Measurements from ENCODE around the gene VAMP8.

VAMP8 gene

GRCh38 chr2:85577386-85578242, at the start of gene VAMP8:
Gene VAMP8, plus strand, starts transcription at chr2:85577586. Its CDS starts 61 bp downstream, at chr2:85577647.
- no peak for DNase-seq (ENCODE audit: low read depth, low spot score)
- peak within 1 kb of the TSS; percentile 56 for H3K9ac ChIP-seq (ENCODE audit: insufficient read length, low read depth)

DNA sequence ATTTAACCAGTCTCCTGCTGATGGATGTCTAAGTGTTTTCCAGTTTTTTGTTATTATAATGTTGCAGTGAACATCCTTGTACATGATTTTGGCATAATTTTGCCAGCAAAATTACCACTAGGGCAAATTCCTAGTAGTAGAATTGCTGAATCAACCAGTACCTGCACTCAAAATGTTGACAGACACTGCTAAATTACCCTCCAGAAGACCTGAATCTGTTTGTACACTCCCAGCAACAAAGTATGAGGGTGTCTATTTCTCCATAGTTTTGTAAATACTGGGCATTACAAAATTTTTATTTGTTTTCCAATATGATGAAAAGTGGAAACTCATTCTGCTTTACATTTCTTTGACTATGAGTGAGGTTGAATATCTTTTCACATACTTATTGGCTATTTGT, 49.6 kb upstream of the VAMP8 start:
- Histone ChIP-seq H3K4me3 (ENCODE audit: insufficient read length, low read depth) (no peak overlapping the region), H3K36me3 (ENCODE audit: insufficient read depth, insufficient read length, low read length) (no peaks in the 10 kb centered on the region)
- TF ChIP-seq ZNF274 (IDR thresholded peaks at IDR 0.05; ENCODE audit: low read depth, low read length), result no peak
- TF ChIP-seq YY1 (IDR thresholded peaks at IDR 0.05; ENCODE audit: insufficient read depth, insufficient read length), result no peak
- no peak for TF ChIP-seq SUZ12 (IDR thresholded peaks at IDR 0.05; ENCODE audit: extremely low read depth, insufficient read depth, insufficient read length)

More at GRCh38 chr2:85577386-85578242, at the start of gene VAMP8:
- H3K4me1 ChIP-seq (ENCODE audit: insufficient read depth, insufficient read length), result no peaks in the 10 kb centered on the region
- H3K4me3 ChIP-seq (ENCODE audit: insufficient read length, low read depth), result peak within 1 kb of the TSS; percentile 21
- peaks cover 28% of the 10 kb centered on the region for H3K27me3 ChIP-seq (ENCODE audit: insufficient read depth, insufficient read length)
- no peaks in the 10 kb centered on the region for H3K36me3 ChIP-seq (ENCODE audit: insufficient read depth, insufficient read length, low read length)
- no peaks in the 10 kb centered on the region for H3K9me3 ChIP-seq (ENCODE audit: insufficient read depth, low read length)
- no peak for TF ChIP-seq SUZ12 (IDR thresholded peaks at IDR 0.05; ENCODE audit: extremely low read depth, insufficient read depth, insufficient read length)
- TF ChIP-seq ZNF274 (IDR thresholded peaks at IDR 0.05; ENCODE audit: low read depth, low read length), result no peak
- TF ChIP-seq YY1 (IDR thresholded peaks at IDR 0.05; ENCODE audit: insufficient read depth, insufficient read length), result no peak

DNA sequence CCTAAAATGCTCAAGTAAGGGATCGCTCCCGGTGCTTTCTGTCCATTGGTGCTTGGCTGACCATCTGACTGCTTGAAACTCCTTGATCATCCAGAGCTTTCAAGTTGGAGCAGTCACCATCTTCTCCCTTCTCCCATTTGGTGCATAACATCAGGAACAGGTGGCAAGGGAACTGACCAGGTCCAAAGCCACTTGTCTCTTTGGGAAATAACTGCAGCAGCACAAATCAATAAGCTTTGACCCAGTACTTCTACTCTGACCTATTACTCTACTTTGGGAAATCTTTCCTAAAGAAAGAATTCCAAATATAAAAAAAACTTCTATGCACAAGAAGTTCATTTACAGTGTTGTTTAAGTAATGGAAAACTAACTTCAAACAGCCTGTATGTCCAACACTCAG, 49.0 kb upstream of the VAMP8 start:
- no peak for DNase-seq (ENCODE audit: low read depth, low spot score)
- Histone ChIP-seq H3K4me1 (ENCODE audit: insufficient read depth, insufficient read length) (peaks cover 2% of the 10 kb centered on the region), H3K9ac (ENCODE audit: insufficient read length, low read depth) (no peak overlapping the region), H3K9me3 (ENCODE audit: insufficient read depth, low read length) (no peaks in the 10 kb centered on the region), H3K4me3 (ENCODE audit: insufficient read length, low read depth) (no peak overlapping the region), H3K36me3 (ENCODE audit: insufficient read depth, insufficient read length, low read length) (no peaks in the 10 kb centered on the region), H3K27me3 (ENCODE audit: insufficient read depth, insufficient read length) (no peaks in the 10 kb centered on the region)
- TF ChIP-seq SUZ12 (IDR thresholded peaks at IDR 0.05; ENCODE audit: extremely low read depth, insufficient read depth, insufficient read length) (no peak), ZNF274 (IDR thresholded peaks at IDR 0.05; ENCODE audit: low read depth, low read length) (no peak), YY1 (IDR thresholded peaks at IDR 0.05; ENCODE audit: insufficient read depth, insufficient read length) (no peak)

More for the DNA sequence above, 49.6 kb upstream of the VAMP8 start:
- Histone ChIP-seq H3K27me3 (ENCODE audit: insufficient read depth, insufficient read length) (no peaks in the 10 kb centered on the region), H3K9ac (ENCODE audit: insufficient read length, low read depth) (no peak overlapping the region), H3K9me3 (ENCODE audit: insufficient read depth, low read length) (no peaks in the 10 kb centered on the region), H3K4me1 (ENCODE audit: insufficient read depth, insufficient read length) (peaks cover 4% of the 10 kb centered on the region)
- DNase-seq (ENCODE audit: low read depth, low spot score), result no peak

DNA sequence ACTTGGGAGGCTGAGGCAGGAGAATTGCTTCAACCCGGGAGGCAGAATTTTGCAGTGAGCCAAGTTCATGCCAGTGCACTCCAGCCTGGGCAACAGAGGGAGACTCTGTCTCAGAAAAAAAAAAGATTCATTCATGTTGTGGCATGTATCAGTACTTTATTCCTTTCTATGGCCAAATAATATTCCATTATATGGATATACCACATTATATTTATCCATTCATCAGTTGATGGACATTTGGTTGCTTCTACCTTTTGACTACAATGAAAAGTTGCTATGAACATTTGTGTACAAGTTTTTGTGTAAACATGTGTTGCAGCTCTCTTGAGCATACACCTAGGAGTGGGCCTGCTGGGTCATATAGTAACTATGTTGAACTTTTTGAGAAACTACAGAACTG, 47.6 kb upstream of the VAMP8 start:
- no peaks in the 10 kb centered on the region for H3K9me3 ChIP-seq (ENCODE audit: insufficient read depth, low read length)

DNA sequence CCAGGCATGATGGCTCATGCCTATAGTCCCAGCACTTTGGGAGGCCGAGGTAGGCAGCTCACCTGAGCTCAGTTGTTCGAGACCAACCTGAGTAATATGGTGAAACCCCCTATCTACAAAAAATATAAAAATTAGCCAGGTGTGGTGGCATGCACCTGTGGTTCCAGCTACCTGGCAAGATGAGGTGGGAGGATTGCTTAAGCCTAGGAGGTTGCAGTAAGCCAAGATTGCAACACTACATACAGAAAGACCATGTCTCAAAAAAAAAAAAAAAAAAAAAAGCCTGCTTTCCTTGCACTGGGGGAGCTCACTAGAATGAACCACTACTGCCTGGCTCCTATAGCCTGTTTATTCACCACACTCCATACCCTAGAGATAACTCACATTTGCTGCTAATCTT, 45.8 kb upstream of the VAMP8 start:
- Histone ChIP-seq H3K27me3 (ENCODE audit: insufficient read depth, insufficient read length) (no peaks in the 10 kb centered on the region), H3K36me3 (ENCODE audit: insufficient read depth, insufficient read length, low read length) (no peaks in the 10 kb centered on the region), H3K4me3 (ENCODE audit: insufficient read length, low read depth) (no peak overlapping the region), H3K9ac (ENCODE audit: insufficient read length, low read depth) (no peak overlapping the region), H3K4me1 (ENCODE audit: insufficient read depth, insufficient read length) (no peaks in the 10 kb centered on the region), H3K9me3 (ENCODE audit: insufficient read depth, low read length) (no peaks in the 10 kb centered on the region)
- TF ChIP-seq ZNF274 (IDR thresholded peaks at IDR 0.05; ENCODE audit: low read depth, low read length) (no peak), YY1 (IDR thresholded peaks at IDR 0.05; ENCODE audit: insufficient read depth, insufficient read length) (no peak), SUZ12 (IDR thresholded peaks at IDR 0.05; ENCODE audit: extremely low read depth, insufficient read depth, insufficient read length) (no peak)
- DNase-seq (ENCODE audit: low read depth, low spot score), result no peak

More for the DNA sequence above, 47.6 kb upstream of the VAMP8 start:
- TF ChIP-seq YY1 (IDR thresholded peaks at IDR 0.05; ENCODE audit: insufficient read depth, insufficient read length), result no peak
- TF ChIP-seq ZNF274 (IDR thresholded peaks at IDR 0.05; ENCODE audit: low read depth, low read length), result no peak
- no peak for TF ChIP-seq SUZ12 (IDR thresholded peaks at IDR 0.05; ENCODE audit: extremely low read depth, insufficient read depth, insufficient read length)
- H3K4me1 ChIP-seq (ENCODE audit: insufficient read depth, insufficient read length), result no peaks in the 10 kb centered on the region
- no peaks in the 10 kb centered on the region for H3K27me3 ChIP-seq (ENCODE audit: insufficient read depth, insufficient read length)
- H3K36me3 ChIP-seq (ENCODE audit: insufficient read depth, insufficient read length, low read length), result no peaks in the 10 kb centered on the region
- DNase-seq (ENCODE audit: low read depth, low spot score), result no peak
- H3K4me3 ChIP-seq (ENCODE audit: insufficient read length, low read depth), result no peak overlapping the region
- no peak overlapping the region for H3K9ac ChIP-seq (ENCODE audit: insufficient read length, low read depth)

- no peak overlapping the region for H3K4me3 ChIP-seq (ENCODE audit: insufficient read length, low read depth)
- no peaks in the 10 kb centered on the region for H3K27me3 ChIP-seq (ENCODE audit: insufficient read depth, insufficient read length)
- no peaks in the 10 kb centered on the region for H3K36me3 ChIP-seq (ENCODE audit: insufficient read depth, insufficient read length, low read length)
- no peaks in the 10 kb centered on the region for H3K9me3 ChIP-seq (ENCODE audit: insufficient read depth, low read length)
- TF ChIP-seq SUZ12 (IDR thresholded peaks at IDR 0.05; ENCODE audit: extremely low read depth, insufficient read depth, insufficient read length) (no peak), ZNF274 (IDR thresholded peaks at IDR 0.05; ENCODE audit: low read depth, low read length) (no peak), YY1 (IDR thresholded peaks at IDR 0.05; ENCODE audit: insufficient read depth, insufficient read length) (no peak)
- H3K4me1 ChIP-seq (ENCODE audit: insufficient read depth, insufficient read length), result no peaks in the 10 kb centered on the region
- DNase-seq (ENCODE audit: low read depth, low spot score), result no peak
- H3K9ac ChIP-seq (ENCODE audit: insufficient read length, low read depth), result no peak overlapping the region
Measured at GRCh38 chr2:85534099-85534498, 43.3 kb upstream of the VAMP8 start.

DNA sequence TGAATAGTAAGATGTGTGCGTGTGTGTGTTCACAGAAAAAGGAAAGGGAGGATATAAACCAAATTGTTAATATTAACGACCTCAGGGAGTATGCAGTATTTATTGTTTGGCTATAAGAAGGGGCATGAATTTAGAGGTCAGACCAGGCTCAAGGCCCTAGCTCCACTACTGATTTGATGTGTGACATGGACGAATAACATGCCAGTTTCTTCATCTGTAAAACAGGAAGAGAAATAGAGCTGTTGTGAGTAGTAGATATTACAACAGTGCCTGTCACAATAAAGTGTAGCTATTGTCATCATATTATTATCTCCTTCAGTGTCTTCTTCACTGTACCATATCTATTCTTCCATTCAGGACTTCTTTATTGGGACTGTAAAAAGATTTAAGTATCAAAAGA, 42.5 kb upstream of the VAMP8 start:
- Histone ChIP-seq H3K27me3 (ENCODE audit: insufficient read depth, insufficient read length) (no peaks in the 10 kb centered on the region), H3K9me3 (ENCODE audit: insufficient read depth, low read length) (no peaks in the 10 kb centered on the region), H3K4me1 (ENCODE audit: insufficient read depth, insufficient read length) (no peaks in the 10 kb centered on the region), H3K36me3 (ENCODE audit: insufficient read depth, insufficient read length, low read length) (peaks cover 7% of the 10 kb centered on the region), H3K9ac (ENCODE audit: insufficient read length, low read depth) (no peak overlapping the region), H3K4me3 (ENCODE audit: insufficient read length, low read depth) (no peak overlapping the region)
- TF ChIP-seq ZNF274 (IDR thresholded peaks at IDR 0.05; ENCODE audit: low read depth, low read length) (no peak), YY1 (IDR thresholded peaks at IDR 0.05; ENCODE audit: insufficient read depth, insufficient read length) (no peak), SUZ12 (IDR thresholded peaks at IDR 0.05; ENCODE audit: extremely low read depth, insufficient read depth, insufficient read length) (no peak)
- DNase-seq (ENCODE audit: low read depth, low spot score), result no peak
